Measurements from ENCODE around the gene DNAJC17.

The DNAJC17 gene

DNA sequence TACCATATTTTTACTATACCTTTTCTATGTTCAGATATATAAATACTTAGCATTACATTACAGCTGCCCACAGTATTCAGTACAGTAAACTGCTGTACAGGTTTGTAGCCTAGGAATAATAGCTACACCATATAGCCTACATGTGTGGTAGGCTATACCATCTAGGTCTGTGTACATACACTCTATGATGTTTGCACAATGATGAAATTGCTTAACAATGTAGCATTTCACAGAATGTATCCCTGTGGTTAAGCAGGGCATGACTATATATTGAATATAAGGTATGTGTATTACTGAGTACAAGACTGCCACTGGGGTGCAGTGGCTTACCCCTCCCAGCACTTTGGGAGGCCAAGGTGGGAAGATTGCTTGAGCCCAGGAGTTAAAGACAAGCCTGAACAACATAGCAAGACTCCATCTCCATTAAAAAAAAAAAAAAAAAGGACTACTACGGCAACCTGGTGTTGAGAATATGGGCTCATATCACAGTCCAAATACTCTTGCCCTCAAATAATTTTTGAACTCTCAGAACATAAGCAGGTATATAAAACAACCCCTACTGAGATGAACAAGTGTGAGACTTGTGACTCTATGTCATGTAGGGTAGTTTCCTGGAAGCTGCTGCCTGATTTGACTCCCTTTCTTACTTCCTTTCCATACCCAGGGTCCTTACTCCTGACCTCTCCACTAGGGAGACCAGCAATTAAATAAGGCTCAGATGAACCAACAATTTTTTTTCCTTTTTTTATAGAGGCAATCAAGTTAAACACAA lies 16.5 kb upstream of the DNAJC17 start:
- DNase-seq (ENCODE audit: low read depth): no peak
- TF ChIP-seq CTCF (IDR thresholded peaks at IDR 0.05; ENCODE audit: low read depth, low read length, missing control alignments): no peak
- no peak overlapping the region for H3K4me3 ChIP-seq (ENCODE audit: low read depth, low read length)

DNA sequence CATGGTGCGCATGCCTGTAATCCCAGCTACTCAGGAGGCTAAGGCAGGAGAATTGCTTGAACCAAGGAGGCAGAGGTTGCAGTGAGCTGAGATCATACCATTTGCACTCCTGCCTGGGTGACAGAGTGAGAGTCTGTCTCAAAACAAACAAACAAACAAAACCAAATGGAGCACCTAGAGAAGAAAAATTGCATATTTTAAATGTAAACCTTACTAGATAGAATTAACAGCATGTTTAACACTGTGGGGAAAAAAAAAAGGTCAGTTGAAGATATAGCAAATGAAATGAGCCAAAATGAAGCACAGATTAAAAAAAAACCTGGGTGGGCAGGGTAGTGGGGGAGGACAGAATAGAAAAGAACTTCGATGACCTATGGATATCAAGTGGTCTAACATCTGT lies 13.9 kb upstream of the DNAJC17 start:
- TF ChIP-seq CTCF (IDR thresholded peaks at IDR 0.05; ENCODE audit: low read depth, low read length, missing control alignments): no peak
- no peak for DNase-seq (ENCODE audit: low read depth)
- no peak overlapping the region for H3K4me3 ChIP-seq (ENCODE audit: low read depth, low read length)

DNA sequence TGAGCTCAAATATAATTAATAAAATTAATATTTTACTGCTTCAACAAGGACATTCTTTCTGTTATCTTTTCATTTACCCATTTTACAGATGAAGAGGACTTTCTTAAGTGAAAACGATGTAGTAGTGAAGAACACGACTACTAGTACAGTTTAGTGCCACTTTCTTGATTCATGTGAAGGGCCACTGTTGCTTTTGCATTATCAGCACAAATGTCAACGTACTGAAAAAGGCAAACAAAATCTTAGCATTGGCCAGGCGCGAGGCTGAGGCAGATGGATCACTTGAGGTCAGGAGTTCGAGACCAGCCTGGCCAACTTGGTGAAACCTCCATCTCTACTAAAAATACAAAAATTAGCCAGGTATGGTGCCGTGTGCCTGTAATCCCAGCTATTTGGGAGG lies 11.8 kb upstream of the DNAJC17 start:
- no peak for TF ChIP-seq CTCF (IDR thresholded peaks at IDR 0.05; ENCODE audit: low read depth, low read length, missing control alignments)
- no peak overlapping the region for H3K4me3 ChIP-seq (ENCODE audit: low read depth, low read length)
- DNase-seq (ENCODE audit: low read depth): no peak

DNA sequence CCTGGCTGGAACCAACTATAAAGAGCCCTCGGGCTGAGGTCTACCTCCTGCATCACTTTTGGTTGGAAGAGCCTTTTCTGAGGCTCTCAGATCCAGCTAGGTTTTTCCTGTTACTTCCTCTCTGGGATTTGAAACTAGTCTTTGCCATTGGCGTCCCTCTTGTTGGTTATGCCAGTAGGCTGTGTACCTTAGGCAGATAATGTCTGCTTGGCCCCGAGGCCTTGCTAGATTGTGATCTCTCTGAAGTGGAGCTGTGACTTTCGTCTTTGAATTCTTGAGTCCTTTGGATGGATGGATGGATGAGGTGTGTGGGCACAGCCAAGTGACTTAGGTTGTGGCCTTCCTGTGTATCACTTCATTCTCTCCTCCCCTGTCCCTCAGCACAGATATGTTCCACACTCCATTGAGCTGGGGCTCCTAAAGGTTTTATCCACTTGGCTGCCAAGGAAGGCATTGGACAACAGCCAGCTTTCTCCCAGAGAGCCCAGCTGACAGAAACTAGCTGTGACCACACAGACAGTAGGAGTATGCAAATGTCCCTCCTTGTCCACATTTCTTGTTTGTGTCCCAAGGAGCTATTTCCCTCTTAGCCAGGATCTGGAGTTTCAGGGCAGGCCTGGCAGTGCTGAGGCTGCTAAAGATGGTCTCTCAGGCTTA lies 7.9 kb upstream of the DNAJC17 start:
- TF ChIP-seq CTCF (IDR thresholded peaks at IDR 0.05; ENCODE audit: low read depth, low read length, missing control alignments): no peak
- no peak overlapping the region for H3K4me3 ChIP-seq (ENCODE audit: low read depth, low read length)
- no peak for DNase-seq (ENCODE audit: low read depth)

DNA sequence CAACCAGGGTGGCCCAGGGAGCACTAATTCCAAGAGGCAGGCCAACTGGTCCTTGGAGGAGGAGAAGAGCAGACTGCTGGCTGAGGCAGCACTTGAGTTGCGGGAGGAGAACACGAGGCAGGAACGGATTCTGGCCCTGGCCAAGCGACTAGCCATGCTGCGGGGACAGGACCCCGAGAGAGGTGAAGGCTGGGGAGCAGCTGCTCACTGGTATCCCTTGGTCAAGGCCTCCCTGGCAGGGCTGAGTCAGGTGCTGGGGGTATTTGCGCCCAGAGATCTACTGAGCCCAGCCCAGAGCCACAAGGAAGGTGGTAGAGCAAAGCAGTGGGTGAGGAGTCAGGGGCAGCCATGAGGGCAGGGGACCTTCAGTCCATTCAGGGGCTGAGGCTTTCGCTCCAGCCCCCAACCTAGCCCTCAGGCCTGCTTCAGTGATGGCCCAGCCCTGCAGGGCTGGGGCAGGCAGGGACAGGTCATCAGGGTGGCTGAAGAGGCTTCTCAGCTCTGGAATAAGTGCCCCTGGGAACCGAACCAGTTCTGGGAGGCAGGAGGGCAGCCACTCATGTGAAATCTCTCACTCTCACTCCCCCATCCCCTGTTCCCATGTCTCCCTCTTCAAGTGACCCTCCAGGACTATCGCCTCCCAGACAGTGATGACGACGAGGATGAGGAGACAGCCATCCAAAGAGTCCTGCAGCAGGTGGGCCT lies 5.6 kb upstream of the DNAJC17 start:
- TF ChIP-seq CTCF (IDR thresholded peaks at IDR 0.05; ENCODE audit: low read depth, low read length, missing control alignments): no peak
- no peak overlapping the region for H3K4me3 ChIP-seq (ENCODE audit: low read depth, low read length)
- no peak for DNase-seq (ENCODE audit: low read depth)

- no peak for TF ChIP-seq CTCF (IDR thresholded peaks at IDR 0.05; ENCODE audit: low read depth, low read length, missing control alignments)
- no peak overlapping the region; the same call in 1 of the 2 replicates for H3K4me3 ChIP-seq (ENCODE audit: low read depth, low read length)
- no peak for DNase-seq (ENCODE audit: low read depth)
These were observed 1.7 kb upstream of the DNAJC17 start for GRCh38 chr15:40808861-40809450.

Measured in GM12864 (cell line).